HepG2 (cell line): ENCODE measurements around the gene CDKN1A. TPM values are rescaled to one million over a fixed set of nuclear protein-coding genes. Genes with fewer than 3 reads are reported as not detected.

Source experiments
- ATAC-seq: fragments of 200-7000 bp; cut with Tn5 transposase; 3 replicates; pipeline ENCODE4 v1.9.1; 2020; ENCODE audit warnings: mild to moderate bottlenecking, moderate library complexity
- BruUV-seq: library from RNA; stranded (reverse); fragments of 400-500 nt; replicated peaks from 2 replicates; lab custom pipeline; 2021; lab: Mats Ljungman, UMichigan
- CTCF ChIA-PET: fragments of 300-600 bp; formaldehyde crosslinking; extraction: SDS; loops from one replicate; lab custom pipeline; 2021; ENCODE audit warnings: low total read pairs, inconsistent platforms, low intra/inter-chr PET ratio; lab: Yijun Ruan, JAX
- POLR2A ChIA-PET: fragments of 350-600 bp; sonication (Branson Sonifier 250); formaldehyde crosslinking; loops from one replicate; lab custom pipeline; 2020; ENCODE audit warnings: antibody characterized with exemption, inconsistent platforms; lab: Yijun Ruan, JAX
- DNase-seq: peaks from one replicate; pipeline ENCODE4 v3.0.0-alpha.2; 2015; ENCODE audit warnings: low spot score
- FAIRE-seq: peaks from 3 replicates; lab custom pipeline; 2011; peaks lifted over from hg19 to GRCh38; lab: Jason Lieb, UNC
- H2AFZ ChIP-seq: one replicate; pipeline ENCODE4 v1.6.1; 2011; ENCODE audit warnings: low read length, inconsistent platforms
- H3K27ac ChIP-seq: fragments of 300-600 bp; 3 replicates; pipeline ENCODE4 v1.8.0; 2011; ENCODE audit warnings: mixed run types, mild to moderate bottlenecking, mixed read lengths, low read length, inconsistent platforms; ENCODE audit not compliant: insufficient read depth; ENCODE audit errors: extremely low read length
- H3K27me3 ChIP-seq, 2 experiments: fragments of 200-600 bp in 1 of 2; 2 replicates in 1 of 2; 3 replicates in 1 of 2; pipeline versions ENCODE4 v1.6.0 to v1.8.0; 2011; ENCODE audit warnings: low read length in 2 of 2, mild to moderate bottlenecking in 2 of 2, moderate library complexity in 2 of 2, inconsistent platforms in 1 of 2; ENCODE audit not compliant: insufficient read depth in 2 of 2, control insufficient read depth in 1 of 2
- H3K36me3 ChIP-seq, 2 experiments: fragments of 200-600 bp in 1 of 2; replicated peaks in 1 of 2; 2 replicates in 1 of 2; 3 replicates in 1 of 2; pipeline versions ENCODE4 v1.5.1 to v1.8.0; 2011; ENCODE audit warnings: low read length in 2 of 2, inconsistent platforms in 1 of 2; ENCODE audit not compliant: insufficient read depth in 2 of 2, control insufficient read depth in 1 of 2
- H3K4me1 ChIP-seq: 2 replicates; pipeline ENCODE4 v1.5.1; 2012; ENCODE audit warnings: low read length, inconsistent platforms; ENCODE audit not compliant: insufficient read depth
- H3K4me2 ChIP-seq: 2 replicates; pipeline ENCODE4 v1.6.0; 2011; ENCODE audit warnings: low read depth, low read length, inconsistent platforms
- H3K4me3 ChIP-seq, 3 experiments: fragments of 200-600 bp in 1 of 3; sonication (generic), shearing (Covaris generic) in 1 of 3; replicated peaks in 1 of 3; 2 replicates each; pipeline ENCODE4 v1.5.1; 2011 to 2016; ENCODE audit warnings: low read length in 3 of 3, inconsistent platforms in 2 of 3, low read depth in 2 of 3, mild to moderate bottlenecking in 2 of 3, control low read depth in 1 of 3, mixed read lengths in 1 of 3; ENCODE audit not compliant: insufficient read depth in 1 of 3
- H3K79me2 ChIP-seq: one replicate; pipeline ENCODE4 v1.6.1; 2011; ENCODE audit warnings: low read length, inconsistent platforms; ENCODE audit not compliant: insufficient read depth
- H3K9ac ChIP-seq: 2 replicates; pipeline ENCODE4 v1.6.0; 2011; ENCODE audit warnings: mild to moderate bottlenecking, low read depth, low read length, inconsistent platforms; ENCODE audit not compliant: insufficient read depth
- H3K9me3 ChIP-seq: 2 replicates; pipeline ENCODE4 v1.5.1; 2012; ENCODE audit warnings: mild to moderate bottlenecking, low read length
- H4K20me1 ChIP-seq: 2 replicates; pipeline ENCODE4 v1.6.0; 2011; ENCODE audit warnings: inconsistent platforms, mild to moderate bottlenecking, low read length, moderate library complexity; ENCODE audit not compliant: insufficient read depth
- AHDC1 ChIP-seq: sonication (generic); formaldehyde crosslinking; IDR thresholded peaks from 2 replicates; pipeline ENCODE4 v1.5.1; 2020; ENCODE audit warnings: mild to moderate bottlenecking, missing genetic modification reagents, borderline replicate concordance
- CEBPB ChIP-seq: IDR thresholded peaks from 2 replicates; pipeline ENCODE4 v1.6.1; 2011; ENCODE audit warnings: low read depth, low read length, improper control_type of control experiment, borderline replicate concordance
- CEBPG ChIP-seq: IDR thresholded peaks from 2 replicates; pipeline ENCODE4 v1.6.1; 2016
- FOXP1 ChIP-seq, 2 experiments: fragments of 450-650 bp in 1 of 2; IDR thresholded peaks; 2 replicates each; pipeline ENCODE4 v1.6.1; 2017 to 2018; ENCODE audit warnings: antibody characterized with exemption in 1 of 2
- GATAD2A ChIP-seq: IDR thresholded peaks from 2 replicates; pipeline ENCODE4 v1.6.1; 2016
- GLI4 ChIP-seq: sonication (generic); formaldehyde crosslinking; IDR thresholded peaks from 2 replicates; pipeline ENCODE4 v1.5.1; 2020; ENCODE audit warnings: missing genetic modification reagents, mild to moderate bottlenecking, moderate library complexity, borderline replicate concordance
- JDP2 ChIP-seq: sonication (generic); formaldehyde crosslinking; IDR thresholded peaks from 2 replicates; pipeline ENCODE4 v1.8.1; 2022; ENCODE audit warnings: missing genetic modification reagents, borderline replicate concordance
- PREB ChIP-seq: sonication (generic); formaldehyde crosslinking; IDR thresholded peaks from 2 replicates; pipeline ENCODE4 v1.4.0; 2020; ENCODE audit warnings: missing genetic modification reagents
- REST ChIP-seq, 2 experiments: IDR thresholded peaks; 2 replicates each; pipeline ENCODE4 v1.6.1; 2011 to 2012; ENCODE audit warnings: low read length in 2 of 2, borderline replicate concordance in 1 of 2, low read depth in 1 of 2, mild to moderate bottlenecking in 1 of 2, moderate library complexity in 1 of 2
- ZBTB20 ChIP-seq: sonication (generic); formaldehyde crosslinking; IDR thresholded peaks from 2 replicates; pipeline ENCODE4 v1.8.1; 2023; ENCODE audit warnings: missing genetic modification reagents, low read depth, mild to moderate bottlenecking, borderline replicate concordance
- ZBTB37 ChIP-seq: sonication (generic); formaldehyde crosslinking; IDR thresholded peaks from 2 replicates; pipeline ENCODE4 v1.4.0; 2020; ENCODE audit warnings: mild to moderate bottlenecking, missing genetic modification reagents
- ZNF724P ChIP-seq: sonication (generic); formaldehyde crosslinking; IDR thresholded peaks from 2 replicates; pipeline ENCODE4 v1.8.0; 2022; ENCODE audit warnings: missing genetic modification reagents, borderline replicate concordance
- WGBS: methylation state at CpG from one replicate; pipeline ENCODE4 v1.1.6; 2017; ENCODE audit warnings: low lambda C conversion rate; 5-methylcytosine and 5-hydroxymethylcytosine counted together
- in situ Hi-C: cut with HindIII; loops from 2 replicates; pipeline ENCODE4 v1.10.0; 2017; ENCODE audit warnings: low pct_unique_long_range_greater_than_20kb; ENCODE audit not compliant: extremely low pct_ligation_motif_present
- intact Hi-C: fragments of 100-400 bp; cut with micrococcal nuclease; formaldehyde crosslinking; loops from one replicate; pipeline ENCODE4 v1.10.0; 2022; ENCODE audit not compliant: unreplicated experiment
- polyA plus RNA-seq, 8 experiments: library from polyadenylated mRNA; depleted of rRNA in 3 of 8; stranded (reverse) in 7 of 8; unstranded in 1 of 8; fragments of >200 nt; fragmentation: Illumina TruSeq in 4 of 8; extraction: Trizol in 4 of 8; gene quantifications; 2 replicates each; pipeline versions ENCODE4 v1.2.1 to v1.2.3, GENCODE V29; 2011 to 2016; ENCODE audit warnings: low read depth in 4 of 8, missing spikeins in 1 of 8, mixed read lengths in 1 of 8; ENCODE audit not compliant: insufficient read depth in 1 of 8
- total RNA-seq, 5 experiments: library from RNA; depleted of rRNA; stranded (reverse); fragments of >200 nt; fragmentation: Illumina TruSeq; extraction: Trizol; gene quantifications; 2 replicates each; pipeline ENCODE4 v1.2.3, GENCODE V29; 2016; ENCODE audit warnings: low read depth in 1 of 5

Gene CDKN1A
- total and polyA plus RNA-seq, 2 of the 13 experiments (the other 11 are each of a cell fraction or from before 2014, with no cell fraction given): 60.7 to 92.1 TPM

- no peaks in the 10 kb centered on the region for H3K79me2 ChIP-seq
- DNase-seq (no peak), ATAC-seq (no peak), FAIRE-seq (no peak)
- intact Hi-C loops (no loop called here), in situ Hi-C loops (no loop called here)
- H3K27ac ChIP-seq: no peak overlapping the region
- H4K20me1 ChIP-seq: no peaks in the 10 kb centered on the region
- ChIA-PET POLR2A (no interaction called here), CTCF (interaction anchor here (1.1 kb wide), 1 partner anchor 86 kb away, joined by 3 read pairs; no protein-coding TSS in a partner anchor)
- no peak overlapping the region for H3K4me2 ChIP-seq
- H2AFZ ChIP-seq: no peak overlapping the region
- no TSS peak for BruUV-seq
- no peaks in the 10 kb centered on the region for H3K36me3 ChIP-seq
- peaks cover 1 to 13% of the 10 kb centered on the region in 2 experiments; a peak in 4 of 5 replicates for H3K27me3 ChIP-seq
- no peak overlapping the region for H3K4me3 ChIP-seq
- WGBS: 21% methylated on average over 3 of the region's 3 CpGs
- no peak overlapping the region for H3K9ac ChIP-seq
- H3K4me1 ChIP-seq: peaks cover 63% of the 10 kb centered on the region
- H3K9me3 ChIP-seq: no peaks in the 10 kb centered on the region
- TF ChIP-seq ZNF724P (CRISPR knock-in tag): no peak
- TF ChIP-seq GLI4 (CRISPR knock-in tag): no peak
- TF ChIP-seq FOXP1 (IDR thresholded peaks at IDR 0.05): no peak
- no peak for TF ChIP-seq FOXP1 (CRISPR knock-in tag; IDR thresholded peaks at IDR 0.05)
- TF ChIP-seq CEBPB: peak; percentile 77; the same call in 1 of the 2 replicates
- no peak for TF ChIP-seq ZBTB20 (CRISPR knock-in tag)
- 0 out of 2 replicates have a peak, but pooled peaks have one; percentile 37 for TF ChIP-seq GATAD2A (CRISPR knock-in tag)
- peak; percentile 80 for TF ChIP-seq CEBPG
- TF ChIP-seq AHDC1 (CRISPR knock-in tag): peak; percentile 28; the same call in 1 of the 2 replicates
- no peak for TF ChIP-seq PREB
- no peak for TF ChIP-seq JDP2
- peak; percentile 86 for TF ChIP-seq ZBTB37 (CRISPR knock-in tag)
- TF ChIP-seq REST (IDR thresholded peaks at IDR 0.05; ENCODE audit: borderline replicate concordance in 1 of 2, low read depth in 1 of 2, low read length in 2 of 2): no peak
Measured at GRCh38 chr6:36638579-36638978, 39.9 kb upstream of the CDKN1A start.
